ENCODE measurements around the gene PKMYT1. TPM values are rescaled to one million over a fixed set of nuclear protein-coding genes. Genes with fewer than 3 reads are reported as not detected.

Gene PKMYT1
- total RNA-seq, 2 experiments from 2014 or later = 0.47 to 0.60 TPM

GRCh38 chr16:2963723-2964474 lies 16.3 kb downstream of the PKMYT1 start, which contains the start of gene KREMEN2:
KREMEN2 (plus strand) TSS chr16:2964275; CDS start chr16:2964521, 246 bp downstream.
- peaks cover 0 to 33% of the 10 kb centered on the region in 2 experiments for H3K9me3 ChIP-seq (ENCODE audit: control insufficient read depth in 1 of 2, insufficient read depth in 1 of 2, low read length in 2 of 2)
- H3K27me3 ChIP-seq (ENCODE audit: control insufficient read depth in 1 of 2, insufficient read depth in 2 of 2, low read length in 2 of 2) = peaks cover 57 to 67% of the 10 kb centered on the region in 2 experiments
- Mint-ChIP-seq H3K27ac (no peak within 1 kb of the TSS), H3K27me3 (peaks cover 41% of the 10 kb centered on the region), H3K36me3 (ENCODE audit: low read depth) (no peaks in the 10 kb centered on the region), H3K4me3 (peak within 1 kb of the TSS; percentile 90), H3K9me3 (no peaks in the 10 kb centered on the region), H3K4me1 (ENCODE audit: low read depth) (peaks cover 27% of the 10 kb centered on the region)
- ChIA-PET POLR2A (interaction anchor here (0.7 to 2.1 kb wide), 2 partner anchors 16 to 40 kb away, joined by 3 to 9 read pairs; partner anchors contain the start of gene PKMYT1), CTCF (interaction anchor here (1.3 kb wide), 1 partner anchor 40 kb away, joined by 5 read pairs; no protein-coding TSS in a partner anchor)
- DNase-seq = peak in 4 of 14 experiments; percentile 33 to 65 (median 51)
- TF ChIP-seq CTCF (IDR thresholded peaks at IDR 0.05) = no peak
- no peak within 1 kb of the TSS for H3K27ac ChIP-seq (ENCODE audit: low read depth in 1 of 2, low read length in 2 of 2)
- H3K4me3 ChIP-seq (ENCODE audit: low read length) = peak within 1 kb of the TSS; percentile 38
- H3K36me3 ChIP-seq (ENCODE audit: insufficient read depth, low read length) = no peaks in the 10 kb centered on the region
- intact Hi-C loops (cut with DNase I, micrococcal nuclease) = no loop called here
- H3K4me1 ChIP-seq (ENCODE audit: insufficient read depth, low read length) = peaks cover 74% of the 10 kb centered on the region
- ATAC-seq (ENCODE audit: poor library complexity) = peak; percentile 37

GRCh38 chr16:2963074-2963722 lies 17.0 kb downstream of the PKMYT1 start:
- CTCF ChIA-PET = interaction anchor here (1.3 kb wide), 1 partner anchor 41 kb away, joined by 5 read pairs; no protein-coding TSS in a partner anchor
- H3K36me3 ChIP-seq (ENCODE audit: insufficient read depth, low read length) = no peaks in the 10 kb centered on the region
- ATAC-seq (ENCODE audit: poor library complexity) (no peak), DNase-seq (peak in 3 of 14 experiments; percentile 36 to 81 (median 76))
- H3K9me3 ChIP-seq (ENCODE audit: control insufficient read depth in 1 of 2, insufficient read depth in 1 of 2, low read length in 2 of 2) = peaks cover 0 to 27% of the 10 kb centered on the region in 2 experiments
- H3K4me1 ChIP-seq (ENCODE audit: insufficient read depth, low read length) = peaks cover 67% of the 10 kb centered on the region
- Mint-ChIP-seq H3K4me1 (ENCODE audit: low read depth) (peaks cover 20% of the 10 kb centered on the region), H3K36me3 (ENCODE audit: low read depth) (no peaks in the 10 kb centered on the region), H3K27me3 (peaks cover 34% of the 10 kb centered on the region), H3K4me3 (peak overlapping the region; percentile 70), H3K27ac (no peak overlapping the region), H3K9me3 (no peaks in the 10 kb centered on the region)
- POLR2A ChIA-PET = interaction anchor here (0.7 to 2.1 kb wide), 3 partner anchors 17 to 80 kb away, joined by 3 to 9 read pairs (median 3); partner anchors contain the start of genes FLYWCH2 and PKMYT1
- H3K27ac ChIP-seq (ENCODE audit: low read depth in 1 of 2, low read length in 2 of 2) = no peak overlapping the region
- no peak for TF ChIP-seq CTCF (IDR thresholded peaks at IDR 0.05)
- peaks cover 50 to 60% of the 10 kb centered on the region in 2 experiments for H3K27me3 ChIP-seq (ENCODE audit: control insufficient read depth in 1 of 2, insufficient read depth in 2 of 2, low read length in 2 of 2)
- H3K4me3 ChIP-seq (ENCODE audit: low read length) = peak overlapping the region; percentile 38
- intact Hi-C loops (cut with DNase I, micrococcal nuclease) = no loop called here

GRCh38 chr16:2962334-2963073 lies 17.7 kb downstream of the PKMYT1 start:
- ChIA-PET CTCF (interaction anchor here (1.0 to 1.3 kb wide), 2 partner anchors 16 to 42 kb away, joined by 3 to 5 read pairs; no protein-coding TSS in a partner anchor), POLR2A (interaction anchor here (1.0 to 2.1 kb wide), 2 partner anchors 18 to 79 kb away, joined by 3 to 9 read pairs; partner anchors contain the start of genes FLYWCH2 and PKMYT1)
- Mint-ChIP-seq H3K27ac (no peak overlapping the region), H3K4me1 (ENCODE audit: low read depth) (peaks cover 16% of the 10 kb centered on the region), H3K27me3 (peaks cover 27% of the 10 kb centered on the region), H3K4me3 (peak overlapping the region; percentile 76), H3K9me3 (no peaks in the 10 kb centered on the region), H3K36me3 (ENCODE audit: low read depth) (no peaks in the 10 kb centered on the region)
- DNase-seq (peak in 1 of 14 experiments; percentile 47), ATAC-seq (ENCODE audit: poor library complexity) (no peak)
- Histone ChIP-seq H3K27ac (ENCODE audit: low read depth in 1 of 2, low read length in 2 of 2) (no peak overlapping the region), H3K9me3 (ENCODE audit: control insufficient read depth in 1 of 2, insufficient read depth in 1 of 2, low read length in 2 of 2) (peaks cover 0 to 21% of the 10 kb centered on the region in 2 experiments), H3K36me3 (ENCODE audit: insufficient read depth, low read length) (no peaks in the 10 kb centered on the region), H3K4me1 (ENCODE audit: insufficient read depth, low read length) (peaks cover 60% of the 10 kb centered on the region), H3K27me3 (ENCODE audit: control insufficient read depth in 1 of 2, insufficient read depth in 2 of 2, low read length in 2 of 2) (peaks cover 44 to 54% of the 10 kb centered on the region in 2 experiments), H3K4me3 (ENCODE audit: low read length) (no peak overlapping the region)
- no peak for TF ChIP-seq CTCF (IDR thresholded peaks at IDR 0.05)
- intact Hi-C loops (cut with DNase I, micrococcal nuclease) = no loop called here
